HFFc6 (cell line): Measurements from ENCODE around the gene TSPOAP1. TPM values are rescaled to one million over a fixed set of nuclear protein-coding genes. Genes with fewer than 3 reads are reported as not detected.

Experiments
- DNase-seq: peaks from one replicate; pipeline ENCODE4 v3.0.0-alpha.2; 2018
- H3K27ac Mint-ChIP-seq: 2 replicates; pipeline ENCODE4 v1.8.0; 2020; ENCODE audit warnings: mild to moderate bottlenecking, mixed read lengths
- H3K27me3 Mint-ChIP-seq: 2 replicates; pipeline ENCODE4 v1.8.0; 2021; ENCODE audit warnings: mild to moderate bottlenecking, moderate library complexity, mixed read lengths; ENCODE audit not compliant: insufficient read depth
- H3K36me3 Mint-ChIP-seq: 2 replicates; pipeline ENCODE4 v1.8.0; 2021; ENCODE audit warnings: low read depth, mixed read lengths
- H3K4me1 Mint-ChIP-seq: 2 replicates; pipeline ENCODE4 v1.8.0; 2020; ENCODE audit warnings: low read depth, mixed read lengths
- H3K4me3 Mint-ChIP-seq: 2 replicates; pipeline ENCODE4 v1.8.0; 2020; ENCODE audit warnings: mild to moderate bottlenecking, moderate library complexity, mixed read lengths
- H3K9me3 Mint-ChIP-seq: 2 replicates; pipeline ENCODE4 v1.8.0; 2020; ENCODE audit warnings: mild to moderate bottlenecking, mixed read lengths
- total RNA-seq, 6 experiments: library from RNA; stranded (reverse); fragmentation: NEBNext Ultra II Directional; extraction: Animal tissue kit (Norgen Biotek cat#: 25700); gene quantifications; 2 replicates in 1 of 6; 3 replicates in 5 of 6; pipeline ENCODE4 v1.2.3, GENCODE V29; 2021
- TF ChIP-seq, protein P1 (sequence below): fragments of 200-600 bp; sonication (generic); IDR thresholded peaks from 2 replicates; pipeline ENCODE4 v1.5.0; 2021; ENCODE audit warnings: antibody characterized with exemption, mild to moderate bottlenecking

Gene TSPOAP1
- total RNA-seq, 6 experiments from 2014 or later = 0.50 to 1.8 (median 1.3) TPM

DNA sequence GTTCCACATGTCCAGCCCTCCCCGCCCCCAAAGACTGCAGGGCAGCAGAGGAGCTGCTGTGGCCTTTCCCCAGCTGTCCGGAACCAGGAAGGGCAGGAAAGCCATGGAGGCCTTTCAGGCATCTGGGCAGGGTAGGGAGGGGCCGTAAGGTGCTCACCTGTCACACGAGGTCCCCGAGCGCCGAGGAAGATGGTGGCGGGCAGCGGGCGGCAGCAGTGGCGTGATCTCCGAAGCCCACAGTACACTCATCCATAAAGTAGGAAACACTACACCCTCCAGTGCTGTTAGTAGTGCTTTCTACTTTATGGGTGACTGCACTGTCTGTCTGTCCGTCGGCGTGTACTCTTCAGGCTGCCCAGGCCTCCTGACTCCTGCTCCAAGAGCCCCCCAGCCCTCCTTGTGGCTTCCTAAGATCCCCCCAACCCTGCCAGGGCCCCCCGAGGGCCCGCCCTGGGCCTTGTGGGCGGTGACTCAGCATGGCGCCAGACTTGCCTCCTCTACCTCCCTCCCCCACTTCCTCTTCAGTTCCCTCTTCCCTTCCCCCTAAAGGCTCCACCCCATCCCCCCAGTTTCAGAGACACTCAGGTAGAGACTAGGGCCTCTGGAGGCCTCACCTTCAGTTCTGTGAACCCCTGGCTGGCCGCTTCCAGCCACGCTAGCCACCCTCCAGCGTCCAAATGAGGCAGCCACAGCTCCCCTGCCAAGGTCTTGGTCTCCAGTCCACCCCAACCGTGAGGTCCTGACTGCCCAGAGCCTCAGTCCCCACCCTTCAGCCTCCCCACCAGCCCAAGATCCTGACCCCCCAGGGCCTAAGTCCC is 2.6 kb upstream of the TSPOAP1 start:
- no peak for DNase-seq
- H3K9me3 Mint-ChIP-seq = no peaks in the 10 kb centered on the region
- peak overlapping the region; percentile 58 for H3K27ac Mint-ChIP-seq
- TF ChIP-seq, protein P1, sequence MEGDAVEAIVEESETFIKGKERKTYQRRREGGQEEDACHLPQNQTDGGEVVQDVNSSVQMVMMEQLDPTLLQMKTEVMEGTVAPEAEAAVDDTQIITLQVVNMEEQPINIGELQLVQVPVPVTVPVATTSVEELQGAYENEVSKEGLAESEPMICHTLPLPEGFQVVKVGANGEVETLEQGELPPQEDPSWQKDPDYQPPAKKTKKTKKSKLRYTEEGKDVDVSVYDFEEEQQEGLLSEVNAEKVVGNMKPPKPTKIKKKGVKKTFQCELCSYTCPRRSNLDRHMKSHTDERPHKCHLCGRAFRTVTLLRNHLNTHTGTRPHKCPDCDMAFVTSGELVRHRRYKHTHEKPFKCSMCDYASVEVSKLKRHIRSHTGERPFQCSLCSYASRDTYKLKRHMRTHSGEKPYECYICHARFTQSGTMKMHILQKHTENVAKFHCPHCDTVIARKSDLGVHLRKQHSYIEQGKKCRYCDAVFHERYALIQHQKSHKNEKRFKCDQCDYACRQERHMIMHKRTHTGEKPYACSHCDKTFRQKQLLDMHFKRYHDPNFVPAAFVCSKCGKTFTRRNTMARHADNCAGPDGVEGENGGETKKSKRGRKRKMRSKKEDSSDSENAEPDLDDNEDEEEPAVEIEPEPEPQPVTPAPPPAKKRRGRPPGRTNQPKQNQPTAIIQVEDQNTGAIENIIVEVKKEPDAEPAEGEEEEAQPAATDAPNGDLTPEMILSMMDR = no peak
- no peaks in the 10 kb centered on the region for H3K36me3 Mint-ChIP-seq
- H3K4me3 Mint-ChIP-seq = no peak overlapping the region
- peaks cover 16% of the 10 kb centered on the region for H3K4me1 Mint-ChIP-seq
- H3K27me3 Mint-ChIP-seq = peaks cover 9% of the 10 kb centered on the region

DNA sequence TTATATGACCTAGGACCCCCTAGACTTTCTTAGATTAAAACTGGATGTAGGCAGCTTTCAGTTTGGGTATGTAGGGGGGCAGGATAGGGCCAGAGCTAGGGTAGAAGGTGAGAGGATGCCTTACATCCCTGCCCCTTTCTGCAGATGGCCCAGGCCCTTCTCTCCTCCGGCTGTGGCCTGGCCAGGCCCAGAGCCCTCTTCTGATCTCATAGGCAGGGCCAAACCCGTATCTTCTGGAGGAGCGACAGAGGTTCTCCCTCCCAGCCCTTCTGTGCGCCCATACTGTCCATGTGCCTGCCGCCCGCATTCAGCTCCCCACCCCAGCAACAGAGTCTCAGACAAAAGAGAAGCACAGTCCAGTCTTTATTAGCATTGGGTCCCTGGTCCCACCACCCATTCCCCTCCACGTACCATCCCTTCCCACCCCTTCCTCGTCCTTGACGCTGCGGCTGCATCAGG is 2.0 kb upstream of the TSPOAP1 start:
- no peak overlapping the region for H3K4me3 Mint-ChIP-seq
- TF ChIP-seq, protein P1 = no peak
- H3K9me3 Mint-ChIP-seq = no peaks in the 10 kb centered on the region
- no peak for DNase-seq
- no peak overlapping the region for H3K27ac Mint-ChIP-seq
- H3K27me3 Mint-ChIP-seq = peaks cover 12% of the 10 kb centered on the region
- H3K4me1 Mint-ChIP-seq = peaks cover 10% of the 10 kb centered on the region
- no peaks in the 10 kb centered on the region for H3K36me3 Mint-ChIP-seq

DNA sequence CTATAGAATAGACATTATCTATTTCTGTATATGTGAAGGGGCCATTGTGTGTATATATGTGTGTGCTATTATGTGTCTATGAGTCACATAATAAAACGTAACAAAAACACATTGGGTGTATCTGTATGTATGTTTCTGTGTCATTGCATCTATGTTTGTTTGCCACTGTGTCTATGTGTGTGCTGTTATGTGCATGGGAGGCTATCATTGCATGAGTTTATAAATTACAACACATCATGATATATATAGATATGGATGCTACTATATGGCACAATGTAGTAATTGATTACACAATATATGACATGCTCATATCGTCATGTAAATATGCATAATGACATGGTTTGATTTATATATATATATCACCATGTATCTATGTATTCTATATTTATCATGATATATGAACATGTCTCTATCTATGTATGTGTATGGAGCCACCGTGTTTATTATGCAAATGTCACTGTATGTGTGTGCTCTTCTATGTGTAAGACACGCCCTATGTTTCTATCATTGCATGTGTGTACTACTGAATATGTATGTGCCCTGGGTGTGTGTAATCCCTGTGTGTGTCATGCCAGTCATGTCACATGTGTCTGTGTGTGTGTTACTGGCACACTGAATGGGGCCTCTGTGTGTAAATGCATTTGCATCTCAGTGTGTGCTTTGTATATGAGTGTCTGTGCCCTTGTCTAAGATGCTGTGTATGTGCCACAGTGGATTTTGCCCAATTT is 1.4 kb upstream of the TSPOAP1 start:
- peaks cover 17% of the 10 kb centered on the region for H3K27me3 Mint-ChIP-seq
- DNase-seq = no peak
- no peaks in the 10 kb centered on the region for H3K36me3 Mint-ChIP-seq
- H3K4me1 Mint-ChIP-seq = 0 out of 2 replicates have a peak, but pooled peaks cover 7% of the 10 kb centered on the region
- H3K27ac Mint-ChIP-seq = no peak overlapping the region
- no peak overlapping the region for H3K4me3 Mint-ChIP-seq
- TF ChIP-seq, protein P1 = no peak
- no peaks in the 10 kb centered on the region for H3K9me3 Mint-ChIP-seq

DNA sequence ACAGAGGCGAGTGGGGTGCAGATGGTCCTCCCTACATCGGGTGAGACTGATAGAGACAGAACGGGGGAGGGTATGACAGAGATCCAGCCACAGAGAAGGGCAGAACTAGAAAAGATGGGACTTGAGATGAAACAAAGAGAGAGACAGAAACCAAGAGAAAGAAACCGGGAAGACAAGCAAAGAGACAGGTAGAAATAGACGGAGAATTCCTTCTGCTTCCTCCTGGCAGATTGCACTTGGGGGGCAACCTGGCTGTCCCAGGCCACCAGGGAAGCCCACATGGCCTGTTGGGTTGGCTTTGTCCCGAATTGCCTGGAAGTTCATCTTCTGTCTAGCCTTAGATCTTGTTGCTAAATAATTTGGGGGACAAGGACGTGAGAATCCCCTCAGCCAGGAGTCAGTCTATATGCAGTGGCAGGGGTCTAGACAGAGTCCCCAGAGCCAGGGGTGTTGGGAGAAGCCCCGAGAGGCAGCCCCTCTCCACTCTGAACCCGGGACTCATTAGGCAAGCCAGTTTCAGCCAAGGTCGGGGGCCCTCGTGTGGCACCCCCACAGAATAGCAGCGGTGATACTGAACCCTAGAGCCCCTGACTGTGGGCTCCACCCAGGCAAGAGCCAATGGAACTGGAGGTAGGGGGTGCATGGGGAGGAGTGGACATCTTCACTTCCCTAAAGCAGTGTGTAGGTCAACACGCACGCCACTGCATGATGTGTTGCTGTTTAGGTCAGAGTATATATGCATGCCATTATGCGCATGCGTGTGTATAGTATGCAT is 627 bp upstream of the TSPOAP1 start:
- TF ChIP-seq, protein P1 = peak; percentile 58; the same call in 1 of the 2 replicates
- no peak overlapping the region for H3K27ac Mint-ChIP-seq
- no peak overlapping the region for H3K4me3 Mint-ChIP-seq

More for the DNA sequence above, 627 bp upstream of the TSPOAP1 start:
- Mint-ChIP-seq H3K36me3 (no peaks in the 10 kb centered on the region), H3K27me3 (peaks cover 16% of the 10 kb centered on the region), H3K4me1 (0 out of 2 replicates have a peak, but pooled peaks cover 7% of the 10 kb centered on the region), H3K9me3 (no peaks in the 10 kb centered on the region)
- no peak for DNase-seq
